ENCODE measurements around the gene CAPN9. TPM values are rescaled to one million over a fixed set of nuclear protein-coding genes. Genes with fewer than 3 reads are reported as not detected.
A peak's percentile ranks its signal among the peaks of the same experiment; 100 is the strongest.

CAPN9 gene
- total and polyA plus RNA-seq, 9 of the 15 experiments (the other 6 are each of a cell fraction or from before 2014, with no cell fraction given): not detected

GRCh38 chr1:230804396-230804795 lies 57.2 kb downstream of the CAPN9 start:
- CTCF ChIA-PET (ENCODE audit: low intra/inter-chr PET ratio): interaction anchor here (0.6 kb wide), 1 partner anchor 404 kb away, joined by 4 read pairs; no protein-coding TSS in a partner anchor
- TF ChIP-seq GMEB1 (CRISPR knock-in tag; IDR thresholded peaks at IDR 0.05) (no peak), JUND (IDR thresholded peaks at IDR 0.05; ENCODE audit: borderline replicate concordance, low read depth, low read length) (peak; percentile 45; the same call in 1 of the 2 replicates), JUND (tag; IDR thresholded peaks at IDR 0.05; ENCODE audit: borderline replicate concordance, low read depth, low read length) (0 out of 3 replicates have a peak, but pooled peaks have one; percentile 23), ATF3 (IDR thresholded peaks at IDR 0.05) (peak; percentile 52; the same call in 1 of the 2 replicates), ATF3 (CRISPR knock-in tag; conservative IDR thresholded peaks at IDR 0.05) (no peak), BRCA1 (IDR thresholded peaks at IDR 0.05) (no peak), BRCA1 (CRISPR knock-in tag; IDR thresholded peaks at IDR 0.05) (no peak), MAFK (IDR thresholded peaks at IDR 0.05; ENCODE audit: low read length) (no peak), RUNX1 (IDR thresholded peaks at IDR 0.05; ENCODE audit: low read depth) (no peak), ATF1 (CRISPR knock-in tag; IDR thresholded peaks at IDR 0.05) (no peak), ATF1 (tag; IDR thresholded peaks at IDR 0.05) (no peak), JUN (IDR thresholded peaks at IDR 0.05; ENCODE audit: borderline replicate concordance, low read depth, low read length) (0 out of 2 replicates have a peak, but pooled peaks have one; percentile 26), JUN (CRISPR knock-in tag; IDR thresholded peaks at IDR 0.05; ENCODE audit: borderline replicate concordance) (no peak)
- TF ChIP-seq, protein P1, sequence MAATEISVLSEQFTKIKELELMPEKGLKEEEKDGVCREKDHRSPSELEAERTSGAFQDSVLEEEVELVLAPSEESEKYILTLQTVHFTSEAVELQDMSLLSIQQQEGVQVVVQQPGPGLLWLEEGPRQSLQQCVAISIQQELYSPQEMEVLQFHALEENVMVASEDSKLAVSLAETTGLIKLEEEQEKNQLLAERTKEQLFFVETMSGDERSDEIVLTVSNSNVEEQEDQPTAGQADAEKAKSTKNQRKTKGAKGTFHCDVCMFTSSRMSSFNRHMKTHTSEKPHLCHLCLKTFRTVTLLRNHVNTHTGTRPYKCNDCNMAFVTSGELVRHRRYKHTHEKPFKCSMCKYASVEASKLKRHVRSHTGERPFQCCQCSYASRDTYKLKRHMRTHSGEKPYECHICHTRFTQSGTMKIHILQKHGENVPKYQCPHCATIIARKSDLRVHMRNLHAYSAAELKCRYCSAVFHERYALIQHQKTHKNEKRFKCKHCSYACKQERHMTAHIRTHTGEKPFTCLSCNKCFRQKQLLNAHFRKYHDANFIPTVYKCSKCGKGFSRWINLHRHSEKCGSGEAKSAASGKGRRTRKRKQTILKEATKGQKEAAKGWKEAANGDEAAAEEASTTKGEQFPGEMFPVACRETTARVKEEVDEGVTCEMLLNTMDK (IDR thresholded peaks at IDR 0.05; ENCODE audit: borderline replicate concordance, insufficient read depth, low read depth, low read length, poor library complexity, severe bottlenecking): no peak
- TF ChIP-seq, protein P2, sequence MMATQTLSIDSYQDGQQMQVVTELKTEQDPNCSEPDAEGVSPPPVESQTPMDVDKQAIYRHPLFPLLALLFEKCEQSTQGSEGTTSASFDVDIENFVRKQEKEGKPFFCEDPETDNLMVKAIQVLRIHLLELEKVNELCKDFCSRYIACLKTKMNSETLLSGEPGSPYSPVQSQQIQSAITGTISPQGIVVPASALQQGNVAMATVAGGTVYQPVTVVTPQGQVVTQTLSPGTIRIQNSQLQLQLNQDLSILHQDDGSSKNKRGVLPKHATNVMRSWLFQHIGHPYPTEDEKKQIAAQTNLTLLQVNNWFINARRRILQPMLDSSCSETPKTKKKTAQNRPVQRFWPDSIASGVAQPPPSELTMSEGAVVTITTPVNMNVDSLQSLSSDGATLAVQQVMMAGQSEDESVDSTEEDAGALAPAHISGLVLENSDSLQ (IDR thresholded peaks at IDR 0.05): peak; percentile 18; the same call in 1 of the 2 replicates
- no TSS peak for BruUV-seq (replicated peaks)

More at GRCh38 chr1:230804396-230804795, 57.2 kb downstream of the CAPN9 start:
- WGBS (ENCODE audit: insufficient coverage, low coverage, missing lambda C conversion rate): 0% methylated on average over 2 of the region's 2 CpGs
- DNase-seq (ENCODE audit: extremely low read depth in 1 of 4, low spot score in 3 of 4) (no peak), FAIRE-seq (no peak), ATAC-seq (no peak)
- Histone ChIP-seq H3K27me3 (ENCODE audit: control insufficient read depth in 2 of 2, insufficient read depth in 2 of 2, low read length in 2 of 2) (peaks cover 3 to 35% of the 10 kb centered on the region in 2 experiments; a peak in 3 of 5 replicates), H3K4me2 (ENCODE audit: insufficient read depth, low read length) (no peak overlapping the region), H3K9ac (ENCODE audit: insufficient read depth in 1 of 2, low read depth in 2 of 2, low read length in 2 of 2) (no peak overlapping the region), H3K9me3 (replicated peaks; ENCODE audit: control insufficient read depth, insufficient read depth, low read depth, low read length) (no peaks in the 10 kb centered on the region), H3K4me1 (replicated peaks in 1 of 2; ENCODE audit: control insufficient read depth in 2 of 2, insufficient read depth in 2 of 2, low read length in 2 of 2) (no peaks in the 10 kb centered on the region), H3K9me1 (ENCODE audit: control insufficient read depth, insufficient read depth, low read length) (no peaks in the 10 kb centered on the region), H3K79me2 (ENCODE audit: control insufficient read depth, insufficient read depth, low read length) (no peaks in the 10 kb centered on the region), H2AFZ (ENCODE audit: low read depth, low read length) (no peak overlapping the region), H3K4me3 (no peak overlapping the region), H3K36me3 (ENCODE audit: control insufficient read depth, insufficient read depth, low read length) (no peaks in the 10 kb centered on the region), H3K27ac (ENCODE audit: extremely low read depth, low read depth, low read length) (no peak overlapping the region), H4K20me1 (replicated peaks; ENCODE audit: control insufficient read depth, insufficient read depth, low read length) (no peaks in the 10 kb centered on the region)
- POLR2A ChIA-PET: no interaction called here
- intact Hi-C loops (cut with micrococcal nuclease) (no loop called here), in situ Hi-C loops (cut with MboI) (loop anchor here (5.0 to 10.0 kb wide), 2 partner anchors 408 to 800 kb away; no protein-coding TSS in a partner anchor)
